ENCODE results near the gene CDKN2B.
"Not testable (repeated sequence)": the region's sequence is repeated elsewhere in the genome, so short reads cannot be mapped to it uniquely, and the experiment has no call there.

CDKN2B gene

DNA sequence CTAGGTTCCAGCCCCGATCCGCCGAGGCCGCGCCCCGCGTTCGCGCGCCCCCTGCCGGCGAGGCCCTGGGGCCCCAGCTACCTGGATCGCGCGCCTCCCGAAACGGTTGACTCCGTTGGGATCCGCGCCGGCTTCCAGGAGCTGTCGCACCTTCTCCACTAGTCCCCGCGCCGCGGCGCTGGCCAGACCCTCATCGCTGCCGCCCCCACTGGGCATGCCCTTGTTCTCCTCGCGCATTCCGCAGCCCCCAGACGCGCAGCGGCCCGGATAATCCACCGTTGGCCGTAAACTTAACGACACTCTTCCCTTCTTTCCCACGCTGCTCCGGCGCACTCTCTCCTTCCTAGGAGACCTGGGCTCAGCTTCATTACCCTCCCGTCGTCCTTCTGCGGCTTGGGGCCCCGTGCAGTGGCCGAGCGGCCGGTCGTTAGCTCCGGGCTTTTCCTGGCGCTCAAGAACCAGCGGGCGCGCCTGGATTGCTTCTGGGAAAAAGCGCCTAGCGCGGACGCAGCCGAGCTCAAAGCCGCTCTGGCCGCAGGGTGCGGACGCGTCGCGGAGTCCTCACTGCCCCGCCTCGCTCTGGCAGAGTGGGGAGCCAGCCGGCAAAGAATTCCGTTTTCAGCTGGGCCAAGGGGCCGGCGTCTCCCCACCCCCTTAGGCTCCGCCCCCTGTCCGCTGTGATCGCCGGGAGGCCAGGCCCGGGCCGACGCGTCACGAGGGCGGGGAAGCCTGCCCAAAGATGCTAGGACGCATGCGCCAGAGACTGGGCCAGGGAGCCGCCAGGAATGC is at the start of gene CDKN2B:
Gene CDKN2B (minus strand): TSS at position 589 of the 789 bp plus-strand sequence. CDS start 352 bp downstream, at position 237.
- peak; percentile 98 for DNase-seq (ENCODE audit: low read depth)

- DNase-seq (ENCODE audit: low read depth), result not testable (repeated sequence)
Observed at GRCh38 chr9:22057972-22058371, 48.9 kb upstream of the CDKN2B start.

- DNase-seq (ENCODE audit: low read depth), result no peak
Observed at GRCh38 chr9:22056402-22056801, 47.3 kb upstream of the CDKN2B start.

GRCh38 chr9:22055090-22055489 is 46.0 kb upstream of the CDKN2B start:
- DNase-seq (ENCODE audit: low read depth), result no peak

GRCh38 chr9:22054529-22054928 is 45.4 kb upstream of the CDKN2B start:
- DNase-seq (ENCODE audit: low read depth), result no peak

GRCh38 chr9:22054076-22054475 is 45.0 kb upstream of the CDKN2B start:
- DNase-seq (ENCODE audit: low read depth), result no peak

DNA sequence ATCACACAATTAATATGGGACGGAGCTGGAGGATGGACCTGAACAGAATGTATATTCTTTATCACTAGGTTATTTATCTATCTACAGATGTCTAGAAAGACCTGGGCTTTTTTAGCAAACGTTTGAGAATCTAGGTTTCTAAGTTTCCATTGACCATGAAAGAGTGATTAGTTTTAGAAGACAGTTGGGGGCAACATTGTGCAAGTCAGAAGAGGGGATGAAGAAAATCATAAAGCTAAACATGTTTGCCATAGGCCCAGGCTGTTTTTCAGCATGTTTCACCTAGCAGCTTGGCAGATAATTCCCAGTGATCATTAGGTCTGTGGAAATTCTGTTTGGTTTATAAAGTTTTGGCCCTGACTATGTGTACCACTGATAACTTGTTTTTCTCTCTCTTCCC is 44.1 kb upstream of the CDKN2B start:
- DNase-seq (ENCODE audit: low read depth), result no peak

DNA sequence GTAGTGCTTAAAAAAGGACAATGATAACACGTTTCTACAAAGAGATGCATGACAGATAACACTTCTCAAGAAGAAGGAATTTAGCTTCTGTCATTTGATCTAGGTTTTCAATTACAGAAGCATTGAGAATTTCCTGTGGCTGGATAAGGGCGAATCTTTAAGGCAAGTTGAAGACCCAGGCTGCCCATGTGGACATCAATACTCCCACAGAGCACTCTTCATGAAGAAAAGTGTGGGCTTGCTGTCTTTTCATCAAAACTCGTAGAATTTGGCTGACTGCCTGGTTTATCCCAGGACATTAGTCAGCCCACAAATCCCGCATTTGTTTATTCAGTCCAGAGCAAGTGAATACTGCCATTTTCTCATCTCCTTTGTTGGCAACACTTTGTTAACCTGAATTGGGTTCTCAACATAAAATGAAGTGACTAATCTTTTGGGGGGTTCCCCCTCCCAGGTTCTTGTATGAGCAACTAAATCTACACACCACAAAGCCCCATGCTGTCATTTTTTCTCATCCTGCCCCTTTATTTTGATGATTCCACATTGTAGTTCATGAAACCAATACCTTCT is 43.4 kb upstream of the CDKN2B start:
- DNase-seq (ENCODE audit: low read depth), result peak; percentile 96

DNA sequence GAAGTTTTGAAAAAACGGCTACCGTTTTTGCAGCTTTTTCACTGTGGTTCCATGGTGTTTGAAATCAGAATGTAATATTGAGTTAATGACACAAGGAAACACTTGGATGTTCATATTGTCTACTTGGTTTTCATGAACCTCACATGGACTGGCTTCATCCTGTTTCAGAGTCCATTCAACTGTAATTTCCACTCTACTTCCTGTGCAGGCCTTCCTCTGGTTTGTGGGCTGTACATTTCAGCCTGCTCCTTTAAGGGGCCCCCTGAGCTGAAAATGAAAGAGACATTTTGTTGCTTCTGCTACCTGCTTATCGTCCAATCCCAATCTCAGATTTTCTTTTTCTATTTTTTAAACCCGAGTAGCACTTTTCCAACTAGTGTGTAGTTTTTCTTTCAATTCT is 41.8 kb upstream of the CDKN2B start:
- no peak for DNase-seq (ENCODE audit: low read depth)

DNA sequence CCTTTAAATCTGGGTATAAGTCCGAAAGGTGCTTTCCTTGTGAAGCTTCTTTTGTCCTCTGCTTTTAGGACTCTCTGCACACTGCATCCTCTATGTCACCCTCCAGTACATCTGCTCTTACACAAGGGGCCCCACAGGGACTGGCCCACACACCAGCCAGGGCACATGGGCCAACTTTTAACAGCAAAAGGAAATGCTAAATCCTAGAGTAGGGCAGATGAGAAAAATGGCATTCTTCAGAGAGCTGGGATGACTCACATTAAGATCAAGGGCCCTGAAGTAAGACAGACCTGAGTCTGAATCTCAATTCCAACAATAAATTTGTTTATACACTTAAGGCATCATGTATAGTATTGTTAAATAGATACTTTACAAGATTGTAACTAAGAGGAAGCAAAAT is 40.3 kb upstream of the CDKN2B start:
- peak; percentile 33 for DNase-seq (ENCODE audit: low read depth)

- no peak for DNase-seq (ENCODE audit: low read depth)
Observed at GRCh38 chr9:22047596-22047995, 38.5 kb upstream of the CDKN2B start.

DNA sequence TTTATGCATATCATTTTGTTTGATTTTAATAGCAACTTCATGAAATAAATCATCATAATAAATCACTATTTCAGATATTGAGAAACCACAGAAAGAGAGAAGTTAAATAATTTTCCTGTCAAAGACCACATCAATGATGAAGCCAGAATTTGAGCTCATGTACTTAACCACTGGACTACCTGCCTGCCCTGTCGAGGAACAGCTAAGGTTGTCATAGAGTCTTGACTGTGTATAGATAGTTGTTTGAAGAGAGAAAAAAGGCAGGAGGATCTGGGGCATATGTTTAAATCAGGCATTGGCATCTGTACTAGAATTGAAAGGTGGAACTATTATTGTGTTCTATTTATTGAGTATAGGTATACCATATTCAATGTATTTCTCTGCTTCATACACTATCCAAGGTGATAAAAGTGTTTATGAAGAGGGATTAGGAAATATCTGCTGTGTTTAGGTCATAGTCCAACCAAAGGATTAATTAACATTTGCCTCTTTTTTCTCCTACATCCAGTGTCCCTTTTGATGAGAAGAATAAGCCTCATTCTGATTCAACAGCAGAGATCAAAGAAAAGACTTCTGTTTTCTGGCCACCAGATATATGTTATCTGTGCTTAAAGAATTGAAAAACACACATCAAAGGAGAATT is 37.3 kb upstream of the CDKN2B start:
- no peak for DNase-seq (ENCODE audit: low read depth)

GRCh38 chr9:22045423-22045822 is 36.3 kb upstream of the CDKN2B start:
- no peak for DNase-seq (ENCODE audit: low read depth)

GRCh38 chr9:22044583-22044982 is 35.5 kb upstream of the CDKN2B start:
- peak; percentile 83 for DNase-seq (ENCODE audit: low read depth)

DNA sequence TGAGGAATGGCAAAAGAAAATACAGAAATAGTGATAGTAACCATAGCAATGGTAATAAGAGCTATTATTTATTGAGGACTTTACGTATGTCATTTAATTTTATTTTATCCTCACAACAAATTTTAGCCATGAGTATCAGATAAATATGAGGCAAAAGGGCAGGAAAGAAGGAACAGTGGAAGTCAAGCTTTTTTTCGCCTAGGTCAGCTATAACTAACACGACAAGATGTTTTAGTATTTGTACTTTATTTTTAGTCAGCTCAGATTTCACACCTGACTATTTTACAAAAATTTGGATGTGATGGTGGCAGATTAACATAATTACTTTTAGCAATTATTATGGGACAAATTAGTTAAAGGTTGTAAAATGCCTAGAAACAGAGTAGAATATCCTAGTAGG is 34.8 kb upstream of the CDKN2B start:
- no peak for DNase-seq (ENCODE audit: low read depth)

GRCh38 chr9:22041775-22042174 is 32.7 kb upstream of the CDKN2B start:
- peak; percentile 62 for DNase-seq (ENCODE audit: low read depth)

GRCh38 chr9:22041344-22041743 is 32.2 kb upstream of the CDKN2B start:
- no peak for DNase-seq (ENCODE audit: low read depth)

DNA sequence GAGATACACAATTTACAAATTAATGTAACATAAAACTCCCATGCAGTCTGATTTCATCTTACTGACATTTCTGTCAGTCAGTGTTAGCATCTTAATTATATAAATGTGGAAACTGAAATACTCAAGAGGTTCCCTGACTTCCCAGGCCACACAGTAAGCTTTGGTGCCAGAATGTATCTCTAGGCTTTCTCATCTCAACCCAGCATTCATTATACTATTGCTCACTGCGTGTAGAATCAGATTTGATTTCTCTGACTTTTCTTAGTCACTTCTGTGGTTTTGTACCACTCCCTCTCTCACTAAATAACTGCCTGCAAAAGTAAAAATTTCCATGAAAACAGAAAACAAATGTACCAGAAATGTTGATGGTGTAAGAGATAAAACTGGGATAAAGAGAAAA is 31.7 kb upstream of the CDKN2B start:
- peak; percentile 87 for DNase-seq (ENCODE audit: low read depth)

DNA sequence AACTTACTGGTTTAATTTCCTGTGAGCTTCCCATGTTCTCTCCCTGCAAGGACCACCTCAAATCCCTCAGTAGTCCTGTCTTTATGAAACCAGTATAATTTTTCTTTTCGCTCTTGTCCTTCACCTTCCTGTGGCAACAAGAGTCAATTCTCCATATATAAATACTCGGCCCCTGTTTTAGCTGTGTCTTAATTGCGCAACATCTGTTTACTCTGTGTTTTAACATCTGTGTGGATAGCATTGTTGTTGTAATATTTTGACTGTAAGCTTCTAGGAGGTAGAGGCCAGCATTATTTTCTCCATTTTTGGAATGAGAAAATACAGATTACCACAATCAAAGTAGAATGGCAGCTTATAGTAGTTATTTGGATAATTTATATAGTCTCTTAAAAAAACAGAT is 30.2 kb upstream of the CDKN2B start:
- DNase-seq (ENCODE audit: low read depth), result no peak

DNA sequence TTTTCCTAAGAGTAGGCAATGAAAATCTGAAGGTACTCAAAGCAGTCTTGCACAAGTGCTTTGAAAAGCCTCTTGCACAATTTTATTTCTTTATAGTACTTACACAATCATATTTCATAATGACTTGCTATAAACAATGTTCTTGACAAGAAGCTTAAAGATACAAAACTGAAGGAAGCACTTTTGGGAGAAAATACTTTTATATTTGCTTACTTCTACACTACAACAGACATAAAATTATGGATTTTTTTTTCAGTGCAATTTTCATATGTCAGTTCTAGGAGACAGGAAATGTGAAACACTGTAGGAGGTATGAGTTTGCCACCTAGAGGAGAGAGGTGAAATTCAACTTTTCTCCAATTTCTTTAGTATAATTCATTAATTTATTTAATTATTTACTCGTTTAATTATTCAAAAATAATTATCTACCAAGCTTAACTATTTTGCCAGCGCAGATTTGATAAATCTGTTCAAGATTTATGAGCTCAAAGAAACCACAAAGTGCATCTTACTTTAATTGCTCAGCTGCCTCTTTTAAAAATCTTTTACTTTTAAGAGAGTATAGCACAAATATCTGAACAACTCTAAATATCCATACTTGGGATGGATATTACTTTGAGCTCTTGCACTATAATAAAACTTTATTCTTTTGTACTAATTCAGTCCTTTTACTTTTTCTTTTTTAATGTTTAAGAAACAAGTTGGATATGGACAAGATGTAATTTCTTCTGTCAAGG is 29.0 kb upstream of the CDKN2B start:
- peak; percentile 50 for DNase-seq (ENCODE audit: low read depth)

GRCh38 chr9:22036866-22037626 is 27.9 kb upstream of the CDKN2B start:
- no peak for DNase-seq (ENCODE audit: low read depth)

- no peak for DNase-seq (ENCODE audit: low read depth)
Observed at GRCh38 chr9:22035591-22036011, 26.5 kb upstream of the CDKN2B start.
